ENCODE data around the gene CD34. TPM values are rescaled to one million over a fixed set of nuclear protein-coding genes. Genes with fewer than 3 reads are reported as not detected.
"Not testable (repeated sequence)": the region's sequence is repeated elsewhere in the genome, so short reads cannot be mapped to it uniquely, and the experiment has no call there.

CD34 gene
- total RNA-seq, 4 donors from 2014 or later, result 20.7 to 38.8 (median 27.8) TPM

GRCh38 chr1:207933205-207933800, 22.4 kb upstream of the CD34 start:
- Histone ChIP-seq H3K36me3 (no peaks in the 10 kb centered on the region), H3K4me3 (replicated peaks in 1 of 3) (no peak overlapping the region), H3K4me1 (peaks cover 6 to 12% of the 10 kb centered on the region in 2 donors), H3K27me3 (no peaks in the 10 kb centered on the region), H3K9me3 (no peaks in the 10 kb centered on the region), H3K27ac (no peak overlapping the region)
- intact Hi-C loops (cut with DNase I), result no loop called here
- no peak for DNase-seq
- no peak for TF ChIP-seq POLR2A (IDR thresholded peaks at IDR 0.05)
- WGBS, 2 donors, result 86 to 87% methylated on average over 4 of the region's 4 CpGs

DNA sequence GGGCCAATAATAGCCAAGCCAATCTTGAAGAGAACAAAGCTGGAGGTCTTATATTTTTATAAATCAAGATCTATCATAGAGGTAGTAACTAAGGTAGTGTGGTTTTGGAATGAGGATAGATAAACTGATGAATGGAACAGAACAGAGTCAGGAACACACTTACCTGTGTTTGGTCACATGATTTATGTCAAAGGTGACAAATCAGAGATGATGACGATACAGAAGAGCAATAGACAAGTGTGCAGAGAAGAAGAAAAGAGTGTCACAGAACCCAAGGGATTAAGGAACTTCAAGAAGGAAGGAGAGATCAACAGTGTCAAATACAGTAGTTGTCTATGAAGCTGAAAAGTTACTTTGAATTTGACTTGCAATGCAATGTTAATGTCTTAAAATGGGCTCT, 16.1 kb upstream of the CD34 start:
- no peaks in the 10 kb centered on the region for H3K9me3 ChIP-seq
- H3K4me3 ChIP-seq (replicated peaks in 1 of 3), result no peak overlapping the region
- WGBS, 2 donors, result 96 to 98% methylated on average over 1 of the region's 1 CpG
- no peaks in the 10 kb centered on the region for H3K36me3 ChIP-seq
- no peaks in the 10 kb centered on the region for H3K27me3 ChIP-seq
- TF ChIP-seq, protein P1, sequence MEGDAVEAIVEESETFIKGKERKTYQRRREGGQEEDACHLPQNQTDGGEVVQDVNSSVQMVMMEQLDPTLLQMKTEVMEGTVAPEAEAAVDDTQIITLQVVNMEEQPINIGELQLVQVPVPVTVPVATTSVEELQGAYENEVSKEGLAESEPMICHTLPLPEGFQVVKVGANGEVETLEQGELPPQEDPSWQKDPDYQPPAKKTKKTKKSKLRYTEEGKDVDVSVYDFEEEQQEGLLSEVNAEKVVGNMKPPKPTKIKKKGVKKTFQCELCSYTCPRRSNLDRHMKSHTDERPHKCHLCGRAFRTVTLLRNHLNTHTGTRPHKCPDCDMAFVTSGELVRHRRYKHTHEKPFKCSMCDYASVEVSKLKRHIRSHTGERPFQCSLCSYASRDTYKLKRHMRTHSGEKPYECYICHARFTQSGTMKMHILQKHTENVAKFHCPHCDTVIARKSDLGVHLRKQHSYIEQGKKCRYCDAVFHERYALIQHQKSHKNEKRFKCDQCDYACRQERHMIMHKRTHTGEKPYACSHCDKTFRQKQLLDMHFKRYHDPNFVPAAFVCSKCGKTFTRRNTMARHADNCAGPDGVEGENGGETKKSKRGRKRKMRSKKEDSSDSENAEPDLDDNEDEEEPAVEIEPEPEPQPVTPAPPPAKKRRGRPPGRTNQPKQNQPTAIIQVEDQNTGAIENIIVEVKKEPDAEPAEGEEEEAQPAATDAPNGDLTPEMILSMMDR (IDR thresholded peaks at IDR 0.05), result no peak
- intact Hi-C loops (cut with DNase I), result no loop called here
- H3K4me1 ChIP-seq, result peaks cover 10 to 26% of the 10 kb centered on the region in 2 donors
- H3K27ac ChIP-seq, result no peak overlapping the region
- DNase-seq, result no peak

DNA sequence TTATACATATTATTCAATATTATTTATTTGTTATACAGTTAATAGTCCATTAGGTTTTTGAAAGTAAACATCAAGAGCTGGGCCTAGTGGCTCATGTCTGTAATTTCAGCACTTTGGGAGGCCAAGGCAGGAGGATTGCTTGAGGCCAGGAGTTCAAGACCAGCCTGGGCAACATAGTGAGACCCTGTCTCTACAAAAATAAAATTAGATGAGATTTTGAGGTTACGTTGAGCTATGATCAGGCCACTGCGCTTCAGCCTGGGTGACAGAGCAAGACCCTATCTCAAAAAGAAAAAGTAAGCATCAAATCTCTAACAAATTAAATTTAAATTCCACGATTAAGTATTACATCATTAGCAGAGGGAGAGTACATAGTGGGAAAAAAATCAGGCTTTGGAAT, 15.0 kb upstream of the CD34 start:
- H3K36me3 ChIP-seq; DNase-seq; intact Hi-C loops (cut with DNase I); H3K4me3 ChIP-seq (replicated peaks in 1 of 3); H3K27me3 ChIP-seq; H3K9me3 ChIP-seq: not testable (repeated sequence)
- 94 to 97% methylated on average over 3 of the region's 3 CpGs for WGBS, 2 donors
- Histone ChIP-seq H3K27ac (peak overlapping the region in 1 of 3 donors; percentile 63), H3K4me1 (peaks cover 10 to 26% of the 10 kb centered on the region in 2 donors)

- intact Hi-C loops (cut with DNase I), result no loop called here
- no peaks in the 10 kb centered on the region for H3K36me3 ChIP-seq
- 16 to 20% methylated on average over 6 to 8 of the region's 8 CpGs for WGBS, 2 donors
- H3K4me3 ChIP-seq (replicated peaks in 1 of 3), result no peak overlapping the region
- DNase-seq, result peak; percentile 78 to 89
- H3K9me3 ChIP-seq, result no peaks in the 10 kb centered on the region
- H3K27ac ChIP-seq, result peak overlapping the region; percentile 36 to 78 (median 63)
- H3K4me1 ChIP-seq, result peaks cover 10 to 31% of the 10 kb centered on the region in 2 donors
- H3K27me3 ChIP-seq, result no peaks in the 10 kb centered on the region
- TF ChIP-seq, protein P1 (IDR thresholded peaks at IDR 0.05), result no peak
- TF ChIP-seq POLR2A (IDR thresholded peaks at IDR 0.05), result peak in 1 of 2 donors; percentile 23
Observed at GRCh38 chr1:207925210-207925609, 14.3 kb upstream of the CD34 start.

GRCh38 chr1:207923561-207923960, 12.6 kb upstream of the CD34 start:
- intact Hi-C loops (cut with DNase I), result no loop called here
- H3K27me3 ChIP-seq, result no peaks in the 10 kb centered on the region
- no peak for TF ChIP-seq POLR2A (IDR thresholded peaks at IDR 0.05)
- TF ChIP-seq, protein P1 (IDR thresholded peaks at IDR 0.05), result no peak
- 34 to 71% methylated on average over 7 of the region's 7 CpGs for WGBS, 2 donors
- H3K27ac ChIP-seq, result peak overlapping the region in 1 of 3 donors; percentile 24
- H3K4me1 ChIP-seq, result peaks cover 10 to 37% of the 10 kb centered on the region in 2 donors
- H3K9me3 ChIP-seq, result no peaks in the 10 kb centered on the region
- no peaks in the 10 kb centered on the region for H3K36me3 ChIP-seq
- no peak for DNase-seq
- H3K4me3 ChIP-seq (replicated peaks in 1 of 3), result no peak overlapping the region

- WGBS, 2 donors, result 70 to 84% methylated on average over 5 of the region's 5 CpGs
- Histone ChIP-seq H3K4me1 (peaks cover 10 to 37% of the 10 kb centered on the region in 2 donors), H3K9me3 (no peaks in the 10 kb centered on the region), H3K4me3 (replicated peaks in 1 of 3) (no peak overlapping the region), H3K27me3 (no peaks in the 10 kb centered on the region), H3K36me3 (no peaks in the 10 kb centered on the region), H3K27ac (peak overlapping the region; percentile 34 to 54 (median 44))
- no peak for DNase-seq
- intact Hi-C loops (cut with DNase I), result no loop called here
- no peak for TF ChIP-seq POLR2A (IDR thresholded peaks at IDR 0.05)
- TF ChIP-seq, protein P1 (IDR thresholded peaks at IDR 0.05), result no peak
Observed at GRCh38 chr1:207923121-207923520, 12.2 kb upstream of the CD34 start.
